ENCODE results near the gene GABBR2. TPM values are rescaled to one million over a fixed set of nuclear protein-coding genes. Genes with fewer than 3 reads are reported as not detected.

The GABBR2 gene
- total RNA-seq, 3 donors from 2014 or later = not detected

GRCh38 chr9:98318834-98319478 lies 389.8 kb downstream of the GABBR2 start:
- Histone ChIP-seq H3K4me1 (no peaks in the 10 kb centered on the region), H3K27ac (no peak overlapping the region), H3K36me3 (no peaks in the 10 kb centered on the region), H3K27me3 (no peaks in the 10 kb centered on the region), H3K4me3 (no peak overlapping the region), H3K9me3 (no peaks in the 10 kb centered on the region)
- DNase-seq (ENCODE audit: low spot score in 2 of 2) = no peak
- TF ChIP-seq POLR2AphosphoS5 (IDR thresholded peaks at IDR 0.05) = no peak
- no peak for TF ChIP-seq CTCF (IDR thresholded peaks at IDR 0.05)
- no peak for TF ChIP-seq POLR2A (IDR thresholded peaks at IDR 0.05)
- intact Hi-C loops (cut with DNase I; ENCODE audit: low total_unique reads) = no loop called here

- H3K27ac ChIP-seq = no peak overlapping the region
- H3K9me3 ChIP-seq = no peaks in the 10 kb centered on the region
- DNase-seq (ENCODE audit: low spot score in 2 of 2) = no peak
- no peaks in the 10 kb centered on the region for H3K27me3 ChIP-seq
- TF ChIP-seq CTCF (IDR thresholded peaks at IDR 0.05) = no peak
- no peak for TF ChIP-seq POLR2AphosphoS5 (IDR thresholded peaks at IDR 0.05)
- no peak for TF ChIP-seq POLR2A (IDR thresholded peaks at IDR 0.05)
- no peak overlapping the region for H3K4me3 ChIP-seq
- intact Hi-C loops (cut with DNase I; ENCODE audit: low total_unique reads) = no loop called here
- no peaks in the 10 kb centered on the region for H3K4me1 ChIP-seq
- H3K36me3 ChIP-seq = no peaks in the 10 kb centered on the region
Observed at GRCh38 chr9:98318041-98318790, 390.5 kb downstream of the GABBR2 start.

- Histone ChIP-seq H3K27ac (no peak overlapping the region), H3K4me3 (no peak overlapping the region), H3K27me3 (no peaks in the 10 kb centered on the region), H3K4me1 (no peaks in the 10 kb centered on the region), H3K9me3 (no peaks in the 10 kb centered on the region), H3K36me3 (no peaks in the 10 kb centered on the region)
- intact Hi-C loops (cut with DNase I; ENCODE audit: low total_unique reads) = no loop called here
- no peak for TF ChIP-seq CTCF (IDR thresholded peaks at IDR 0.05)
- no peak for TF ChIP-seq POLR2A (IDR thresholded peaks at IDR 0.05)
- TF ChIP-seq POLR2AphosphoS5 (IDR thresholded peaks at IDR 0.05) = no peak
- DNase-seq (ENCODE audit: low spot score in 2 of 2) = no peak
Observed at GRCh38 chr9:98317134-98317857, 391.4 kb downstream of the GABBR2 start.

- intact Hi-C loops (cut with DNase I; ENCODE audit: low total_unique reads) = no loop called here
- DNase-seq (ENCODE audit: low spot score in 2 of 2) = no peak
Observed at GRCh38 chr9:98316445-98317133, 392.1 kb downstream of the GABBR2 start.

More at GRCh38 chr9:98316445-98317133, 392.1 kb downstream of the GABBR2 start:
- H3K36me3 ChIP-seq = no peaks in the 10 kb centered on the region
- no peaks in the 10 kb centered on the region for H3K27me3 ChIP-seq
- TF ChIP-seq POLR2A (IDR thresholded peaks at IDR 0.05) (no peak), CTCF (IDR thresholded peaks at IDR 0.05) (no peak), POLR2AphosphoS5 (IDR thresholded peaks at IDR 0.05) (no peak)
- H3K4me1 ChIP-seq = no peaks in the 10 kb centered on the region
- H3K9me3 ChIP-seq = no peaks in the 10 kb centered on the region
- H3K27ac ChIP-seq = no peak overlapping the region
- H3K4me3 ChIP-seq = no peak overlapping the region

Data from breast epithelium (tissue), 4 donors.